Adipocyte (in vitro differentiated cells): ENCODE measurements around the gene MCEE.
"Not testable (repeated sequence)": the region's sequence is repeated elsewhere in the genome, so short reads cannot be mapped to it uniquely, and the experiment has no call there.

ENCODE experiments used
- DNase-seq: peaks from one replicate; pipeline ENCODE4 v3.0.0-alpha.2; 2015; ENCODE audit warnings: low read depth
- H3K27me3 ChIP-seq: replicated peaks from 2 replicates; pipeline ENCODE4 v1.7.0; 2013; ENCODE audit warnings: mild to moderate bottlenecking, low read length, moderate library complexity; ENCODE audit not compliant: control insufficient read depth, insufficient read depth
- H3K36me3 ChIP-seq: 2 replicates; pipeline ENCODE4 v1.7.0; 2013; ENCODE audit warnings: low read length, mild to moderate bottlenecking, moderate library complexity; ENCODE audit not compliant: control insufficient read depth, insufficient read depth, severe bottlenecking
- H3K4me1 ChIP-seq: 2 replicates; pipeline ENCODE4 v1.7.0; 2013; ENCODE audit warnings: mild to moderate bottlenecking, low read length, moderate library complexity; ENCODE audit not compliant: control insufficient read depth, insufficient read depth
- H3K4me3 ChIP-seq: 2 replicates; pipeline ENCODE4 v1.7.0; 2013; ENCODE audit warnings: mild to moderate bottlenecking, low read length, moderate library complexity
- H3K9ac ChIP-seq: 2 replicates; pipeline ENCODE4 v1.7.0; 2013; ENCODE audit warnings: mild to moderate bottlenecking, low read length, moderate library complexity
- H3K9me3 ChIP-seq: 2 replicates; pipeline ENCODE4 v1.7.0; 2013; ENCODE audit warnings: mild to moderate bottlenecking, low read length, moderate library complexity; ENCODE audit not compliant: control insufficient read depth

Gene MCEE

DNA sequence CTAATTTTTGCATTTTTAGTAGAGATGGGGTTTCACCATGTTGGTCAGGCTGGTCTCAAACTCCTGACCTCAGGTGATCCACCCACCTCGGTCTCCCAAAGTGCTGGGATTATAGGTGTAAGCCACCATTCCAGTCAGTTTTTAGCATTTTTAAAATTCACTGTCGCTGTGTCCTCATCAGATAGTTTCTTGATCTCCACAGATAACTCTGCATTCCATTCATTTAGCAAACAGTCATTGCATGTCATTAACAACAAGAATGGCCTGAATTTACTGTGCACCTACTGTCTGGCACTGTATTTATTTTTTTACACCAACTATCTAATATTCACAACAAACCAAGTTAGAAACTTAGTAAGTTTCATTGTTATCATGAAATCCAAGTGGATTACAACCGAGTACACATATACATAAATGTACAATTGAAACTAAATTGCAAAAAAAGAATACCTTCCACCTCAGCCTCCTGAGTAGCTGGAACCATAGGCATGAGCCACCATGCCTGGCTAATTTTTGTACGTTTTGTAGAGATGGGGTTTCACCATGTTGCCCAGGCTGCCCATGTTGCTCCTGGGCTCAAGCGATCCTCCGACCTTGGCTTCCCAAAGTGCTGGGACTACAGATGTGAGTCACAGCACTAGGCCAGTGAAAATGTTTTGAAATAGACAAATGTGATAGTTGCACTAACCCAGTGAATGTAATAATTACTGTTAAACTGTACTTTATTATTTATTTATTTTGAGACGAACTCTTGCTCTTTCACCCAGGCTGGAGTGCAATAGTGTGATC lies 4.3 kb downstream of the MCEE start:
- H3K36me3 ChIP-seq = peaks cover 16% of the 10 kb centered on the region
- no peak overlapping the region for H3K9ac ChIP-seq
- peaks cover 14% of the 10 kb centered on the region for H3K4me1 ChIP-seq
- no peak overlapping the region for H3K4me3 ChIP-seq
- no peaks in the 10 kb centered on the region for H3K27me3 ChIP-seq
- no peaks in the 10 kb centered on the region for H3K9me3 ChIP-seq
- DNase-seq = no peak

DNA sequence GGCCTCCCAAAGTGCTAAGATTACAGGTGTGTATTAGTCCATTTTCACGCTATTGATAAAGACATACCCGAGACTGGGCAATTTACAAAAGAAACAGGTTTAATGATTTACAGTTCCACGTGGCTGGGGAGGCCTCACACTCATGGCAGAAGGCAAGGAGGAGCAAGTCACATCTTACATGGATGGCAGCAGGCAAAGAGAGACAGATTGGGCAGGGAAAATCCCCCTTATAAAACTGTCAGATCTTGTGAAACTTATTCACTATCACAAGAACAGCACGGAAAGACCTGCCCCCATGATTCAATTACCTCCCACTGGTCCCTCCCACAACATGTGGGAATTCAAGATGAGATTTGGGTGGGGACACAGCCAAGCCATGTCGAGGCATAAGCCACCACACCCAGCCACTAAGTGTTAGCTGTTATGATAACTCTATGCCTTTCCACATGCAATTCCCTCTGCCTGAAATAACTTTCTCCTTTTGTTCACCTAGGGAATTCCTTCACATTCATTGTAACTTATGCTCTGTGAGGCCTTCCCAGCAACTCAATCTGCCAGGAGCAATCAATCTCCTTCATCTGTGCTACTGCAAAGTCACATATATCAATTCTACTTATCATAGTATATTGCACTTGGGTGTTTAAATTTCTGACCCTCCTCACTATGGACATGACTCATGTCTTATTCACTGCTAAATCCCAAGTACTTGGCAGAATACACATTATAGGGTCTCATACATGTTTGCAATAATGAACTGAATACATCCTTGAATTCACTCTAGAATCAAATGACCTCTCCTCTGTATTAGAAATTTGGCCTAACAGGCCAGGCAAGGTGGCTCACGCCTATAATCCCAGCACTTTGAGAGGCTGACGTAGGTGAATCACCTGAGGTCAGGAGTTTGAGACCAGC lies 7.4 kb downstream of the MCEE start:
- peaks cover 37% of the 10 kb centered on the region for H3K36me3 ChIP-seq
- H3K9ac ChIP-seq = no peak overlapping the region
- no peak overlapping the region for H3K4me3 ChIP-seq
- H3K9me3 ChIP-seq = no peaks in the 10 kb centered on the region
- no peaks in the 10 kb centered on the region for H3K27me3 ChIP-seq
- H3K4me1 ChIP-seq = peaks cover 13% of the 10 kb centered on the region
- DNase-seq = no peak

DNA sequence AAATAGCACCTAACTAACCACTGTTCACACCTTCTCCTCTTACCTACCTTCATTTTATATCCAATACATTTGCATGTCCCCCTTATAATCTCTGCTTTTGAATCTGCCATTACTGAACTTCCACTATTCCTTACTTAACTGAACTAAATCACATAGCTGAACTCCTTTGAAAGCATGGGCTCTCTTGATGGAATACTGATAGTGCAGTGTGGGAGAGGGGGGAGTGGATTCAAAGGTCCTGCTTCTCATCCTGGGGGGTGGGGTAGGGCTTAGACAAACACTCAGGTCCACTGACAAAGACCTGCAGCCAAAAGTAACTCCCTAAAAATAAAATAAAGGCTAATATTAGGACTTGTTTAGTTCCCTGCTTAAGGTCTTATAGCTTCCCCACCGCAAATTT lies 8.6 kb downstream of the MCEE start:
- H3K9me3 ChIP-seq = no peaks in the 10 kb centered on the region
- no peak overlapping the region for H3K4me3 ChIP-seq
- no peak overlapping the region for H3K9ac ChIP-seq
- peaks cover 46% of the 10 kb centered on the region for H3K36me3 ChIP-seq
- no peak for DNase-seq
- H3K4me1 ChIP-seq = peaks cover 8% of the 10 kb centered on the region
- H3K27me3 ChIP-seq = no peaks in the 10 kb centered on the region

DNA sequence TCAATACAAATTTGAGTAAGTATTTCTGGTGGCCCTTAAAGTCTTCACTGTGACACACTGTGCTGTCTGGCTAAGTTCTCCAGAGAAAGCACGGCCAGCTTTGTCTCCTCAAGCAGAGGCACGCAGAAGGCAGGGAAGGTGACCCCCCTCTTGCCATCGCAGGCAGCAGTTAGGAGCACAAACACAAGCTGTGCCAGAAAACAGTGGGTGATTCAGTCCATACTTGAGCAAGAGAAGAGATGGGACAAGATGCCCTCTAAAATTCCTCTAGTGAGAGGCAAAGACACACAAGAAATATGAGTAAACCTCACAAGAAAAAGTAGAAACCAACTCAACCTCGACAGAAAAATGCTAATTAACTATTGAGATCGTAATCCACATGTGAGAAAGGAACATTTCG lies 9.8 kb downstream of the MCEE start:
- no peaks in the 10 kb centered on the region for H3K9me3 ChIP-seq
- DNase-seq = peak; percentile 5
- H3K9ac ChIP-seq = no peak overlapping the region
- H3K4me1 ChIP-seq = peaks cover 8% of the 10 kb centered on the region
- H3K36me3 ChIP-seq = peaks cover 50% of the 10 kb centered on the region
- H3K4me3 ChIP-seq = no peak overlapping the region
- no peaks in the 10 kb centered on the region for H3K27me3 ChIP-seq

DNA sequence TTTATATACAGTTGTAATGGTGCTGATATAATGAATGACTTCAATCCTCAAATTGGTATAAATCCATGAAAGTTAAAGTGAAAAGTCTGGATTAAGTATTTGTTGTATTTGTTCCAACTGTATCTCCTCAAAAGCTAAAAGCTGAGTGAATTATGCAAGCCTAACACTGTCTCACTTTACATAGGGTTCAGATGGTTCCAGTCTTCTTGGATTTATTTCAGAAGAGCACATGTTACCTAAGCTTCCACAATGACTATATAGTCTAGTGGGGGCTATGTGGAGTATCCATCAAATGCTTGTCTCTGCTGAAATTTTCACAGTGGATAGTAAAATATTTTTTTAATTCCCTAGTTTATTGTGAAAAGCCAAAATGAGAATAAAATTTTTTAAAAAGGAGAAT lies 13.0 kb downstream of the MCEE start:
- no peak overlapping the region for H3K9ac ChIP-seq

DNA sequence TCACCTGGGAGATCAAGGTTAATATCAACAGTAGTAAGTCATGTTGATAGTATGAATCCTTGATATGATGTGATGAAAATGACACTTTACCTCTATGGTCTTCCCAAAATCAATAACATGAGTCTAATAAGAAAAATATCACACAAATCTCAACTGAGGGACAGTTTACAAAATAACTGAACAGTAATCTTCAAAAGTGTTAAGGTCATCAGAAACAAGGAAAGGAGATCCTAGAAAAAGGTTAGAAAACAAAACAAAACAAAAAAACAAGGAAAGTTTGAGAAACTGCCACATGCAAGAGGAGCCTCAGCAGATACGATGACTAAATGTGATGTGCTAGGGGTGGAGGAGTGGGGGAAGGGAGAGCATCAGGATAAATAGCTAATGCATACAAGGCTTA lies 16.2 kb downstream of the MCEE start:
- peaks cover 4% of the 10 kb centered on the region for H3K4me1 ChIP-seq
- no peak for DNase-seq
- no peak overlapping the region for H3K4me3 ChIP-seq
- no peaks in the 10 kb centered on the region for H3K27me3 ChIP-seq
- no peak overlapping the region for H3K9ac ChIP-seq
- peaks cover 70% of the 10 kb centered on the region for H3K36me3 ChIP-seq
- no peaks in the 10 kb centered on the region for H3K9me3 ChIP-seq

More for the DNA sequence above, 13.0 kb downstream of the MCEE start:
- no peaks in the 10 kb centered on the region for H3K9me3 ChIP-seq
- peak; percentile 8 for DNase-seq
- peaks cover 8% of the 10 kb centered on the region for H3K4me1 ChIP-seq
- H3K27me3 ChIP-seq = no peaks in the 10 kb centered on the region
- no peak overlapping the region for H3K4me3 ChIP-seq
- H3K36me3 ChIP-seq = peaks cover 60% of the 10 kb centered on the region

DNA sequence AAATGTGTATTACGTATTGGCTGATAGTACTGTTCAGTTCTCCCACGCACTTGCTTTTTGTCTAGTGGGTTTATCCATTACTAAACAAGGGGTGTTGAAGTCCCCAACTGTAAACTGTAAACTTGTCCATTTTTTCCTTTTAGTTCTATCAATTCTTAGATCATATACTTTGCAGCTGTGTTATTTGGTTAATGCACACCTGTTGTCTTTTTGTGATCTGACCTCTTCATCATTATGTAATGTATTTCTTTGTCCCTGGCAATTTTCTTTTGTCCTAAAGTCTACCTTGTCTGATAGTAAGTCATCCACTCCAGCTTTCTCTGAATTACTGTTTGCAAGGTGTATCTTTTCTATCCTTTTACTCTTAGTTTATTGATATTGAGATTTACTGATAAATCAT lies 21.9 kb downstream of the MCEE start:
- Histone ChIP-seq H3K27me3 (no peaks in the 10 kb centered on the region), H3K36me3 (peaks cover 35% of the 10 kb centered on the region), H3K9ac (no peak overlapping the region), H3K4me1 (no peaks in the 10 kb centered on the region), H3K4me3 (no peak overlapping the region), H3K9me3 (peaks cover 6% of the 10 kb centered on the region)
- DNase-seq = no peak

DNA sequence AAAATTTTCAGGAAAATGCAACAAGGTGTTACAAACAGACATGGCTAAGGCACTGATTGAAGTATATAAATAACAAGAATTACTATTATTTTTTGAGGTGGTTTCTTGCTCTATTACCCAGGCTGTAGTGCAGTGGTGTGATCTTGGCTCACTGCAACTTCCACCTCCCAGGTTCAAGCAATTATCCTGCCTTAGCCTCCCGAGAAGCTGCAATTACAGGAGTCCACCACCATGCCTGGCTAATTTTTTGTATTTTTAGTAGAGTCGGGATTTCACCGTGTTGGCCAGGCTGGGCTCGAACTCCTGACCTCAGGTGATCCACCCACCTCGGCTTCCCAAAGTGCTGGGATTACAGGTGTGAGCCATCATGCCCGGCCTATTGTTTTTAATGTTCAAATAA lies 23.6 kb downstream of the MCEE start:
- not testable (repeated sequence) for H3K27me3 ChIP-seq, H3K4me1 ChIP-seq, H3K9ac ChIP-seq, DNase-seq, H3K4me3 ChIP-seq, H3K9me3 ChIP-seq
- H3K36me3 ChIP-seq = peaks cover 29% of the 10 kb centered on the region

DNA sequence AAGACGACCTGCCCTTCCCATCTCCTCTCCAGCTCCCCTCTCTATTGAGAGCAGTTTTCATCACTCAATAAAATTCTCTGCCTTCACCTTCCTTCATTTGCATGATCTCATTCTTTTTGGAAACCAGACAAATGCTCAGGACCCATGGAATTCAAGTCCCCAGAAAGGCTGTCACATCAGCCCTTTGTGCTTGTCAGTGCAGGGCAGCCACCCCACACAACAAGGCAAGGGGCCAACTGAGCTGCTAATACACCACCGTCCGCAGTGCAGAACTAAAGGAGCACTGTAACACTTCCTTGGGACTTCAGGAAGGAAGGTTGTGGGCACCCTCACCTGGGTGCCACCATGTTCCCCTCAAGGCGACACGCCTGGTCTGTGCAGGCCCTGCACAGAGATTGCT lies 26.2 kb downstream of the MCEE start:
- no peak overlapping the region for H3K4me3 ChIP-seq
- no peak overlapping the region for H3K9ac ChIP-seq
- H3K4me1 ChIP-seq = peaks cover 6% of the 10 kb centered on the region
- H3K36me3 ChIP-seq = peaks cover 9% of the 10 kb centered on the region
- no peak for DNase-seq
- H3K9me3 ChIP-seq = peaks cover 6% of the 10 kb centered on the region
- no peaks in the 10 kb centered on the region for H3K27me3 ChIP-seq

DNA sequence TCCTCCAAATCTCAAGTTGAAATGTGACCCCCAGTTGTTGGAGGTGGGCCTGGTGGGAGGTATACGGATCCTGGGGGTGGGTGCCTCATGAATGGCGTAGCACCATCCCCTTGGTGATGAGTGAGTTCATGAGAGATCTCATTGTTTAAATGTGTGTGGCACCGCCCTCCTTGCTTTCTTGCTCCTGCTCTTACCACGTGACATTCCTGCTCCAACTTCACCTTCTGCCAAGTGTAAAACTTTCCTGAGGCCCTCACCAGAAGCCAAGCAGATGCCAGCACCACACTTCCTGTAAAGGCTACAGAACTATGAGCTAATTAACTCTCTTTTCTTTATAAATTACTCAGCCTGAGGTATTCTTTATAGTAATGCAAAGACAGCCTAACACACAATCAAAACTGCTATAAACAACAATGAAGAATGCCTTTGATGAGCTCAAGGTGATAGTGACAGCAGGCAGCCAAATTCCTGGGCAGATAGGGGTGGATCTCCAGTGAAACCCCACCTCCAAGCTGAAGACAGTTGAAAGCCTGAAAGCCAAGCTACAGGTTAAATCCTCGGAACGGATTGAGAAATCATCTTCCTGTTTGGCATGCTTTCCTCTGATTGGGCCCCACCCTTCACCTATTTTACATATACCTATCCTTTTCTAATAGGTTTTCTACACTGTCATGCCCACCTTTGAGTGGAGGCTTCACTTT lies 26.9 kb downstream of the MCEE start:
- H3K4me1 ChIP-seq = peaks cover 6% of the 10 kb centered on the region
- no peak for DNase-seq
- H3K27me3 ChIP-seq = no peaks in the 10 kb centered on the region
- peaks cover 6% of the 10 kb centered on the region for H3K9me3 ChIP-seq
- H3K4me3 ChIP-seq = no peak overlapping the region
- peaks cover 2% of the 10 kb centered on the region for H3K36me3 ChIP-seq
- no peak overlapping the region for H3K9ac ChIP-seq

DNA sequence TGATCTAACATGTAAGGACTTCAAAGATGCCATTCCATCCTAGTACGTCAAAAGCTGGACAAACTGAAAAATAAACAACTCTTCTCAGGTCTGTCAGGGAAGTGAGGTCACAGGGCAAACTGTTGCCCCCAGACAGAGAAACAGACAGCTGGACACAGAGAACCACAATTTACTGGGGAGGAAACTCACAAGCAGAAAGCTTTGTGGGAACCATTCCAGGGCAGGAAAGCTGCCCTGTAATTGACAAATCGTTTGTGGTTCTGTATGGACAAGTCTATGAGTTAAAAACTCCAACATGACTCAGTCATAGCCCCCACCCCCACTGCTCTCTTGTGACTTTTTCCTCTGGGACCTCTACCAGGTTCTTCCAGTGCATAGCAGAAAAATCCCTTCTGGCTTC lies 28.4 kb downstream of the MCEE start:
- Histone ChIP-seq H3K9ac (no peak overlapping the region), H3K9me3 (peaks cover 6% of the 10 kb centered on the region), H3K36me3 (no peaks in the 10 kb centered on the region), H3K4me1 (peaks cover 6% of the 10 kb centered on the region), H3K27me3 (no peaks in the 10 kb centered on the region), H3K4me3 (no peak overlapping the region)
- peak; percentile 20 for DNase-seq
